RPMI7951 (cell line): ENCODE results near the gene WFS1. TPM values are rescaled to one million over a fixed set of nuclear protein-coding genes. Genes with fewer than 3 reads are reported as not detected.

Experiments
- DNase-seq: peaks from one replicate; pipeline ENCODE4 v3.0.0-alpha.2; 2012; ENCODE audit warnings: low read depth
- total RNA-seq: library from RNA; depleted of rRNA; stranded (reverse); fragments of >200 nt; shearing (Covaris generic); gene quantifications from 2 replicates; pipeline ENCODE4 v1.2.3, GENCODE V29; 2014

WFS1 gene
- total RNA-seq, 1 experiment from 2014 or later = 28.4 TPM

GRCh38 chr4:6280365-6280996, 10.8 kb downstream of the WFS1 start:
- DNase-seq = no peak

- no peak for DNase-seq
Observed at GRCh38 chr4:6281436-6282313, 12.0 kb downstream of the WFS1 start.

GRCh38 chr4:6282314-6282771, 12.7 kb downstream of the WFS1 start:
- no peak for DNase-seq

DNA sequence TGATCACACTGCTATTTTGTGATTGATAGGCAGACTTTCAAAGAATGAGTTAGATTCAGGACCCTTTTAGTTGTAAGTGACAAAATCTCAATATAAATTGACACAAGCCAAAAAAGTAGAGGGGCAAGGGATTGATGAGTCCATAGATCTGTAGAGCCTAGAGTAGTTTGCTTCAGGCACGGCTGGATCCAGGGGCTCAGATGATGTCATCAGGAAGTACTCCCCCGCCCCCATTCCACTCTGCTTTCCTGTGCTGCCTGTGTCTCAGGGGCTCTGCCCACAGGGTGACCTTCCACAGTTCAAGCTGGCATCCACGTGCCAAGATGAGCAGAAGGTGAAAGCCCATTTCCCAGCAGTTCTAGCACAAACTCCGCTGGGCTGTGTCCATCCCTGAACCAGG, 13.6 kb downstream of the WFS1 start:
- DNase-seq = no peak

DNA sequence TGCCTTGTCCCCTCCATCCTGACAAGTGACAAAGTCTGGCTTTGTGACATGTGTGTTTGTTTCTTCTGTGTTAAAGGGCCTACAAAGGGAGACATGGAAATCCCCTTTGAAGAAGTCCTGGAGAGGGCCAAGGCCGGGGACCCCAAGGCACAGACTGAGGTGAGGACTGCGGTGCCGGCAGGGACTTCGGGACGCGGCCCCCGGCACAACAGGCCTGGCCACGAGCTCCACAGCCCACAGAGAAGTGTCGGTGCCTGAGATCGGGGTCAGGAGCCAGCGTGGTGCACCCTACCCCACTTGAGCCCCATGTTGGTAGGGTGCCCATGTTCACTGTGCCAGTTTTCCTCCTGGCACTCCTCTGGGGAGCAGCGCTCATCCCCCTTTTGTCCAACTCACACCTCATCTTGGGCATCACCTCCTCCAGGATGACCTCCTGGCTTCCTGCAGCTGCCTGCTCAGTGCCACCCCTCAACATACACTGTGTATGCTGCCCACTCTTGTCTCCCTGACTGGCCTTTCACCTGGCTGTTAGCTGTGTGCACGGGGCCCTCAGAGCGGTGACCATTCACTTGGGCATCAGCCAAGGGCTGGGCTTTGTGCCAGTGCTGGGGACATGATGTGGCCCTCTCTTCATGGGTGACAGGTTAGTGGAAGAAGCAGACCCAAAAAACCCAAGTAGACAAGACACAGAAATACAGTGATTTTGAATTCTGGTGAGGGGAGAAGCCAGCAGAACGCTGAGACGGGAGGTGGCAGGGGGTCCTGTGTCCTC, 17.6 kb downstream of the WFS1 start:
- no peak for DNase-seq

GRCh38 chr4:6288342-6288741, 18.7 kb downstream of the WFS1 start:
- no peak for DNase-seq

- DNase-seq = no peak
Observed at GRCh38 chr4:6288871-6289270, 19.2 kb downstream of the WFS1 start.

DNA sequence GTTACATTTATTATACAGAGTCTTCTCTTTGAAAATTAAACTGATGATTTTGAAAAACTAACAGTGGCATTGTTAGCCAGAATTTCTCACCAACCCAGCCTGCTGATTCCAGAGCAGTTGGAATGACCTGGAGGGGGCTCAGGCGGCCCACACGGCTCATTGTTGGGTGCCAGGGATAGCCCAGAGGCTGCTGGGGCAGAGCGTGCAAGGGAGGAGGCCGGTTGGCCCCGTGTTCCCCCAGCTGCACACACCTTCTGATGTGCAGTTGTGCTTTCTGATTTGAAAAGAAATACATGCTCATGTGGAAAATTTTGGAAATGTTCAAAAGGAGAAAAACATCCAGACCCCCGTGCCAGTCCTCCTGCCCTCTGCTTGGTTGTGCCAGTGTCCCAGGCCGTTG, 20.6 kb downstream of the WFS1 start:
- DNase-seq = no peak

GRCh38 chr4:6290769-6291547, 21.3 kb downstream of the WFS1 start:
- no peak for DNase-seq

GRCh38 chr4:6291784-6292297, 22.2 kb downstream of the WFS1 start:
- DNase-seq = no peak

DNA sequence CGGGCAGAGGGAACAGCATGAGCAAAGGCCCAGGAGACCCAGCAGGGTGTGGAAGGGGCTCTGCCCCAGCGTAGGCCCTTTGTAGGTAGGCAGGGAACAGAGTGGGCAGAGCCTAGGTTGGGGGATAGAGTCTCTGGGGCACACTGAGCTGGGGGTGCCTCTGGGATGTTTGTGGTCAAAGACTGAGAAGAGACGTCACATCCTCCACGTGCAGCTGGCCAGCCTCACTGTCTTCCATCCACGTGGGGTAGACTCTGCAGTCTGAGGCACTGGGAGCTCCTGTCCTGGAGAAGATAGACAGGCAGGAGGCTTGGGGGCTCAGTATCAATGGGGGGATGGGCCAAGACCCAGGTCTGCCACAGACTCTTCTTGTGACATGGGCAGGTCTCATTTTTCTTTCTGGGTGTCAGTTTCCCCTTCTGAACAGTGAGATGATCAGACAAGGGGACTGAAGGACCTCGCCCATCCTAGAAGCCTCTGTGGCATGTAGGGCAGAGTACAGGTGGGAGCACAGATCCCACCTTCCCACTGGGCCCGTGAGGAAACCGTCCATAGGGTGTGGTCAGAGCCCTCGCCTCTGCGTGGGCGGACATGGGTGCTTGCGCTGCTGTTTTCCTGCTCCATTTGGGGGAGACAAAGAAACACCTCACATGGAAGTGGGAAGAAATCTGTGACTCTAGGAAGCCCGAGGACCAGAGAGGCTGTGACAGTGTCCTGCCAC, 22.9 kb downstream of the WFS1 start:
- DNase-seq = no peak

GRCh38 chr4:6293097-6293445, 23.4 kb downstream of the WFS1 start:
- no peak for DNase-seq

GRCh38 chr4:6293661-6294060, 24.0 kb downstream of the WFS1 start:
- no peak for DNase-seq

GRCh38 chr4:6294705-6295421, 25.2 kb downstream of the WFS1 start:
- DNase-seq = no peak

DNA sequence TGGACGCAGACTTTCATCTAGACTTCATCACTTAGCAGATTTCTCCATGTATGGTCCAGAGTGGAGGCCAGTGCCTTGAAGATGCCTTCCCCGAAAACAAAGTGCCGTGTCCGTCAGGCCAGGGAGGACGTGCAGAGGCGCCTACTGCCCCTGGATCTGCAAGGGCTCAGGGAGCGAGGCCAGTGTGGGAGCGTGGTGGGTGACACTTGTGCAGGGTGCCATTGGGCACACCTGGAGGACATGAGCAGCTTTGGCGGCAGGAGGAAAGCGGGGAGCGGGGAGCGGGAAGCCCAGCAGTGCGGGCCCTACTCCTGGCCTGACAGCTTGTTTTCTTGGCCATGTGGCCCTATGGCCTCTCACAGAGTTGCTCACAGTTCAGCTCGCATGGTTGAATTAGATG, 25.8 kb downstream of the WFS1 start:
- no peak for DNase-seq

DNA sequence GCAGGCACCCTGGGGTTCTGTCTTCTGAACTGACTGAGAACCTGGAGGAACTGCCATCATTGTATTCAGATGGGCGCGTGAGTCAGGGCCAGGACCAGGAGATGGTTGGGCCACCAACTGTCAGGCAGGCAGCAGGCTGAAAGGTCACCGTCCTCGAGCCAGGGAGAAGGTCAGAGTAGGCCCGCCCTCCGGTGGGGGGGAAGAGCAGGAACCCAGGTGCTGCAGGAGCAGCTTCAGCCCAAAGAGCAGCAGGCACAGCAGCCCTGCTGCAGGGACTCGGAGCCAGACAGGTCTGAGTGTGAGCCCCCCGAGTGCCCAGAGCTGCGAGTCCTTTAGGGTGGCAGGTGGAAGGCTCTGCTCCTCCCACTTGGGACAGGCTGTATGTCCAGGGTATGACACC, 26.4 kb downstream of the WFS1 start:
- DNase-seq = no peak

- no peak for DNase-seq
Observed at GRCh38 chr4:6297266-6297815, 27.7 kb downstream of the WFS1 start.

DNA sequence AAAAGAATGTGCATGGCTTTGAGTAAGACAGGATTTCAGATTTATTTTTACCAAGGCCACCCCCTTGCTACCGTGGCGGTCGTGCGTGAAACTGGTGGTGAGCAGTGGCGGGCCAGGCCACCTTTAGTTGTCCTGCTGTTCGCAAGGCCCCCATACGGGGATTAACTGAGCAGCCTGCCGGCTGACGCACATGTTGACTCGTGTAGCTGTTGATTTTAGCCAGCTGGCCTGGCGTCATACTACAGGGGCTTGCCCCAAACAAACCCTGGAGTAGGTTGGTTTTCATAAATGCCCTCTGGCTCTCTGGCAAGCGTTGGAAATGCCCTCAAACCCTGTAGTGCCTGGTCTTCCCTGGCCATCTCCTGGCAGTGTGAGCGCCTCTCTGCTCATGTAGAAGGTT, 28.4 kb downstream of the WFS1 start:
- no peak for DNase-seq

DNA sequence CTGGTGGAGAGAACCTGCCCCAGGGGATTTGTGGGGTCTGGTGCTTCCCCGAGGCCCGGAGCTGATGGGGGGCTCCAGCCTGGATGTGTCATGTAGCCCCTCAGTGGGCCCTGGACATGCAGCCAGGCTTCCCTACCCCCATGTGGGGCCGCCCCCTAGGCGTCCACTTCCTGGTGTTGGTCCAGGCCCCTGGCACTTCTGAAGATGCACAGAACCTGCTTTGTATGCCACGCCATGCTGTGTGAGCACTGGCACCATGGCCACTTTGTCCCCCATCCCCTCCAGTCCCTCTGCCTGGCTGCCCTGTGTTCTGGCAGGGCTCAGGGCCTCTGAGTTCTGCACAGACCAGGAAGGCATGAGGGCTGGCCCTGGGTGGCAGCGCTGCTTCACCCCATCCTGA, 29.2 kb downstream of the WFS1 start:
- no peak for DNase-seq

GRCh38 chr4:6299875-6300274, 30.2 kb downstream of the WFS1 start:
- DNase-seq = no peak
